GM12891 (cell line): Measurements from ENCODE around the gene INO80.

Source experiments
- POLR2AphosphoS5 ChIP-seq: IDR thresholded peaks from 2 replicates; pipeline ENCODE4 v1.6.1; 2011; ENCODE audit warnings: low read depth, low read length, control low read depth
- TAF1 ChIP-seq: IDR thresholded peaks from 2 replicates; pipeline ENCODE4 v1.6.1; 2011; ENCODE audit warnings: low read depth, low read length, control low read depth

GRCh38 chr15:41133454-41133853, 17.4 kb upstream of the INO80 start:
- TF ChIP-seq POLR2AphosphoS5 (no peak), TAF1 (no peak)
